Liver (tissue), 3 donors: ENCODE data around the gene TNC.

ENCODE experiments used
- ATF3 ChIP-seq: IDR thresholded peaks from 2 replicates; pipeline ENCODE4 v1.6.1; 2016; ENCODE audit warnings: antibody characterized with exemption
- CTCF ChIP-seq: fragments of 150-350 bp; IDR thresholded peaks from 2 replicates; pipeline ENCODE4 v1.5.1; 2017; ENCODE audit warnings: improper control_type of control experiment, low read depth, low read length; ENCODE audit not compliant: missing input control
- EGR1 ChIP-seq, 2 donors: IDR thresholded peaks; 2 replicates each; pipeline ENCODE4 v1.6.1; 2016 to 2018; ENCODE audit warnings: antibody characterized with exemption in 2 of 2, low read depth in 2 of 2
- FOXA1 ChIP-seq: IDR thresholded peaks from 2 replicates; pipeline ENCODE4 v1.6.1; 2016; ENCODE audit warnings: antibody characterized with exemption
- MAX ChIP-seq: IDR thresholded peaks from 2 replicates; pipeline ENCODE4 v1.6.1; 2016; ENCODE audit warnings: antibody characterized with exemption
- NR2F2 ChIP-seq: IDR thresholded peaks from 2 replicates; pipeline ENCODE4 v1.6.1; 2016; ENCODE audit warnings: antibody characterized with exemption
- RAD21 ChIP-seq, 2 donors: IDR thresholded peaks; 2 replicates each; pipeline ENCODE4 v1.6.1; 2016; ENCODE audit warnings: antibody characterized with exemption in 2 of 2, mild to moderate bottlenecking in 2 of 2
- SP1 ChIP-seq: IDR thresholded peaks from 2 replicates; pipeline ENCODE4 v1.6.1; 2018; ENCODE audit warnings: antibody characterized with exemption, mild to moderate bottlenecking
- YY1 ChIP-seq: IDR thresholded peaks from 2 replicates; pipeline ENCODE4 v1.6.1; 2016; ENCODE audit warnings: antibody characterized with exemption, mild to moderate bottlenecking
- ZBTB33 ChIP-seq: IDR thresholded peaks from 2 replicates; pipeline ENCODE4 v1.6.1; 2016; ENCODE audit warnings: antibody characterized with exemption
- donor health status: healthy.
- donor health status: healthy.

- no peak for TF ChIP-seq CTCF
- no peak for TF ChIP-seq EGR1 (IDR thresholded peaks at IDR 0.05; ENCODE audit: low read depth in 2 of 2)
- no peak for TF ChIP-seq MAX
- TF ChIP-seq RAD21 (IDR thresholded peaks at IDR 0.05), result no peak
- no peak for TF ChIP-seq YY1
- no peak for TF ChIP-seq SP1
- no peak for TF ChIP-seq NR2F2
- no peak for TF ChIP-seq ATF3
- TF ChIP-seq FOXA1, result no peak
- TF ChIP-seq ZBTB33, result no peak
These were observed 136.9 kb downstream of the TNC start for GRCh38 chr9:114981063-114981462.
